ENCODE measurements around the gene TOX2. TPM values are rescaled to one million over a fixed set of nuclear protein-coding genes. Genes with fewer than 3 reads are reported as not detected.

Gene TOX2
- polyA plus RNA-seq, 1 donor = 4.1 TPM

DNA sequence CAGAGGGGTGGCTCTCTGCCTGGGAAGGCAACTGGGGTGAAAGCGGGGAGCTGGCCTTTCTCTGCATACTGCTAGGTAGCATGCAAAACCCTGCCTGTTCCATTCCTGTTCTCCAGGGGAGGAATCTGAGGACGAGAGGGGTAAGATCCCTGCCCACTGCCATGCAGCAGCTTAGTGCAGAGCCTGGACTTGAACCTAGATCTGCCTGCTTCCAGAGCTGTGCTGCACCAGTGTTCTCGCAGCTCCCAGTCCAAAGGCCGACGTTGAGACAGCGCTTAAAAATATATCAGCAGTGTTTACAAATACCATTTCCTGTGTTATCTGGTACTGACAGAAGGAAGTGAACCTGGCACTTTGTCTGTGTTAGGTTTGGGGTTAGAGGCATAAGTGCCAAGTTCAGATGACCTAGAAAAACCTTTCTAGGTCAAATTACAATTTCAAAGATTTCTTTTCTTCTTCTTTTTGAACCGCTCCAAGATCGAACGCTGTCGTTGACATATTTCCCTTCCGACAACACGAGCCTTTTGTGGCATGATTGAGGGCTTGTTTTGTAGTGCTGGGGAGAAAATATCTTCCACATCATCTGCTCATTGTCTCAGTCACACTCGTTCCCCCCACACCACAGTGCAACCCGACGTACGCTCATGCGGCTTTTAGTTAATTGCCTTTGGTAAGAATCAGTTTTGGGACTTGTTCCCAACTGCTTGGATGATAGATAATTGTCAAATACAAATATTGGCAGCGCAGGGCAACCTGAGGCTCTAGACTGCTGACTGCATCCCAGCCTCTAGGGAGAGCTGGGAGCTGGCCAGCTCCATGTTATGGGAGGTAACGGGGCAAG, 44.6 kb downstream of the TOX2 start:
- DNase-seq = no peak

DNA sequence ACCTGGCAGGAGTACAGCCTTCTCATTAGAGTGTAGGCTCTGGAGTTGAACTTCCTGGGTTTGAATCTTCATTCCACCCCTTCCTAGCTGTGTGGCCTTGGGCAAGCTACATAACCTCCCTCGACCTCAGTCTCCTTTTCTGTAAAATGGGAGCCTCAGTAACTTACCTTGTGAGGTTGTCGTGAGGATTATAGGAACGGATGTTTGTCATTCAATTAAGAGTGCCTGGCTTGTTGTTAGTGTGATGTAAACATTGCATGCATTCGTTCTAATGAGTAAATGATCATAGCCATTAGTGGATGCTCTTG, 45.2 kb downstream of the TOX2 start:
- DNase-seq = no peak

DNA sequence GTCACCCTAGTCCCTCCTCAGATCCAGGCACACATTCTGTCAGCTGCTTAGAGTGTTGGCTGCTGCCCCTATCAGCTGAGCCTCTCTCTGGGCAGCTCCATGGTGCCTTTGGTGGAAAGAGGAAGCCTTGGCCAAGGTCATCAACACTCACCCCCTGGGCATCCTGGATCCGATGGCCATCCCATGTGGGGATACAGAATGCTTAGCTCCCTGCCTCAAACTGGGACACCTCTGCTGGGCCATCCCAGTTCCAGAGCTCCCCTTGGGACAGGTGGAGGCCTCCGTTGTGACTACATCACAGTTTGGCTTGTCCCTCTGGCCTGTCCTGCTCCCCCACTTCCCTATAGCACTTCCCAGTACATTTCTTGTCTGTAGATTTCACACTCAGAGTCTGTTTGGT, 45.6 kb downstream of the TOX2 start:
- DNase-seq = no peak

DNA sequence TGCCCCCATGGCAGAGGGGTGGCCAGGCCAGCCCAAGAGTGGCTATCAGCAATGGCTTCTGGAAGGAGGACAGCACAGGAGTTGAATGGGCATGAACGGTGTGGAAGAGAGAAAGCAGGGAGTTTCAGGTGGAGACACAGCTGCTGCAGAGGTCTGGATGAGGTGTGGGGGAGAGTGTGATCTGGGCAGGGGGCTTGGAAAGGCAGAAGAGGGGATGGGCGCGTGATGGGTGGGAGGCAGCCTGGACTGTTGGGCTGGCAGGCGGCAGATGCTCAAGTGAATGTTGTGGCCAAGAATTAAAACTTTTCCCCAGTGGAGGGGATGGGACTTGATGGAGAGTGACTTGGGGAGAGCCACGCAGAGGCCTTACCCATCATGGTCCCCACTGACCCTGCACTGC, 46.5 kb downstream of the TOX2 start:
- no peak for DNase-seq

DNA sequence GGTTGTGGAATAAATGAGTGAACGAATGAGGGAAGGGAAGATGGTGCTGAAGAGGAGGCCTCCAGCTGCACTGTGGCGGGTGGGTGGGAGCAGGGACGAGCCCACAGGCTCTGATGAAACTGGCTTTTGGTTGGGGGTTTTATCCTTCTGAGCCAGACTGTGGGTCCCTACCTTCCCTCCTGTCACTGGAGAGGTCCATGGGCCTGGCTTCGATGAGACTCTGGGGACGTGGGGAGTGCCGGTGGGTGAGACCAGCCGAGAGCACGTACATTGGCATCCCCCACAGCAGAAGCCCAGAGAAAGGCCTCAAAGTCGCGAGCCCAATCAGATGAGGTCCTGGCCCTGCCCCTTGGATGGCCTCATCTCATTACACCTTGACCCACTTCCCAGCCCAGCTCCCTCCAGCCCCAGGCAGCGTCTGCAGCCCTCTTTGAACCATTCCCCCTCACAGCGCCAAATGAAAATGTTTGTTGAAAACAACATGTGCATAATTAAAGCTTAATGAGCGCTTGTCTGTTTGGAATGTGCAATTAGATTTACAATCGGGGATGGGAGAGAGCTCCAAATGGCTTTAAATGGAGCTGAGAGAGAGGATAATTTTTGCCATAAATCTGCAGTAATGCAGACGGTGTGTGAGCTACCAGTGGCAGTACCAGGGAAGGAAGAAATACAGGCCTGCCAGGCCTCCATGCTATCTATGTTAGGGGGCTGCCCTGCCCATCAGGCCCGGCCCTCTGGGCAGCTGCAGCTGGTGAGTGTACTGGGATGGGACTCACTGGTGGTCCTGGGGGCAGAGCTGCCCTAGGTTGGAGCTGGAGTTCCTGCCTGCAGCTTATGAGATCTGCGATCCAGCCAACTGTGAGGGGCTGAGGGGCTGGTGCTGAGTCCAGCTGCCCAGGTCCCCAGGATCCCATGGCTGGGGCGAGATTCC, 47.2 kb downstream of the TOX2 start:
- no peak for DNase-seq

DNA sequence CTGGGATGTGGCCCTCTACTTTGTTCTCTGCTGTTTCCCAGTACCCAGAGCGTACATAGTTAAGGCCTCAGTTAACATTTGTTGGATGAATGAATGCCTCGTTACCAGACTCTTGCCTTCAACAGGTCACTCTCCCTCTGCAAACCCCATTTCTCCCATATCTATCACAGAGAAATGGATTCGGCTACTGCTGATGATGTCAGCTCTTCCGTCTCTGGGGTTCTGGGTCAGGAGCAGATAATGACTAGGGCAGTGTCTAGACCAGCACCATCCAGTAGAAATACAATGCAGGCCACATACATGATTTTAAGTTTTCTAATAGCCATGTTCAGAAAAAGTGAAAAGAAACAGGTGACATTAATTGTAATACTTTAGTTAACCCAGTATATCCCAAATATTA, 47.9 kb downstream of the TOX2 start:
- DNase-seq = no peak

DNA sequence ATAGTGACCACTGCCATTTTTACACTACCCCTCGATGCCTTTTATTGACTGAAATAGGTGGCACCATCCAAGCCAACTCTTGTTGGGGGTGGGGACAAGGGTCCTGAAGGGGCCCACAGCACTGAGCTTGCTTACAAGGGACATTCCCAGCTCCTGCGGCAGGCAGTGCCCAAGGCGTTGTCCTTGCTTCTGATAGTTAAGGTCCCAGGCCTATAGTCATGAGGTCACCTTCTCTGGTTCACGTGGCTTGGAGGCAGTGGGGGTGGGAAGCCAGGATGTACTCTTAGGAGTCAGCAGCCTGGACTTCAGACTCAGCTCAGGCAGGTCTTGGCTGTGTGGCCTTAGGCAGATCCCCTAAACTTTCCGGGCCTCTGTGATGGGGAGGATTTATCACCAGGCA, 48.6 kb downstream of the TOX2 start:
- no peak for DNase-seq

DNA sequence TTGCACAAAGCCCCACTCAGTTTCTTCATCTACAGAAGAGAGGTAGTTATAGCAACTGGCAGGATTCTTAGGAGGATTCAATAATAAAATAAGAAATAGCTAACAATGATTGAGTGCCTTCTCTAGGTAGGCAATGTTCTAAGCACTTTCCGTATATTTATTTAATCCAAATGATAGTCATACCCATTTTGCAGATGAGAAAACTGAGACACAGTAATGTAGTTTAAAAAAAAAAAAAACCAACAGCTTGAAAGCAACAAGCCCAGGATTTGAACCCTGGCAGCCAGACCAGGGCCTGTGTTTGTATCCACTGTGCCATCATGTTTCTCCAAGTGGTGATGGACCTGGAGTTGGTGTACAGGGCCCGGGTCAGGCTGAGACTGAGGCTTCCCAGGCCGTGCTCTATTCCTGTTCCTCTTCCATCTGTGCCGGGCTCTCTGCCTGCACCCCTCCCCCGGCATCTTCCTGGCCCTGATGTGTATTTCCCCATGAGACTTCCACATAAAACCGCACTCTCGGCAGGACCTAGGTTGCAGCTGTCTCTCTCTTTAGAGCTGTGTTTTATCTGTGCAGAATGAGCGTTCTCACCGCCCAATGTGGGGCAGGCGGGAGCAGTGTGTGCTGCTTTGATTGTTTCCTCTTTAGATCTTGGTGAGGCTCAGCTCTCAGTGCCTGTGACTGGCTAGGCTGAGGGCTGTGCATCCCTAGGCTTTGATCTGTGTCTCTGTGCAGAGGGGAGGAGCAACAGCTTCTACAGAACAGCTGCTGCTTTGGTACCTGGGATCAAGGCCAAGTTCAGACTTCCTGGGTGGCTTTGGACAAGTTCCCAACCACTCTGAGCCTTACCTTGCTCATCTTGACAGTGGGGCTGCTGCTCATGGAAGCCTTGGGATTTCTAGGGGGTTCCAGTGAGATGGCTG, 49.5 kb downstream of the TOX2 start:
- peak; percentile 68 for DNase-seq

DNA sequence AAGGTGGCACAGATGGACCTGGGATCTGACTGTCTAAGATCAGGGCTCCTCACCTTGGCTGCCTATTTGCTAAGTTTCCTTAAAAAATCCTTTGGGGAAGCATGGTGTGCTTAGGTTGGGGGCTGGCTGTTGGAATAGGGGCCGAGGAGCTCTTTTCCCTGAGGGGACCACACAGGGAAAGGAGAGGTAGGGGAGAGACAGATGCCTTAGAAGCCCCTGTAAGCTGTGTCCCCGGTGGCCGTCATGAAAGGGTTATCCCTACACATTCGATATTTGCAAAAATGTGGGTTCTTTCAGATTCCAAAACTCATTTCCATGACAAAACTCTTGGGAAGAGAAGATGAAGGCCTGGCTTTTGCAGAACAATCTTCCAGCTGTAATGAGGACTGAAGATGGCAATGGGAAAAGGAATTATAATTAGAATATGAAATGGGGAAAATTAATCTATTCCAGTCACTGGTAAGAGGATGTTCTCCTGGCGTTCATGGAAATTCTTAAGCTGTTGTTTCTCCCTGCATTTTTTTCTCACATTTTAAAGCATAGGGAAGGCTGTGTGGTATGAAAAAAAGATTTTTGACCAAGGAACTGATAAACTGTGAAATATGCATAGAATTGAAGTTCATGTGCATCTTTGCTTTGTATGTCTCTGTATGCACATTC, 53.8 kb downstream of the TOX2 start:
- no peak for DNase-seq

DNA sequence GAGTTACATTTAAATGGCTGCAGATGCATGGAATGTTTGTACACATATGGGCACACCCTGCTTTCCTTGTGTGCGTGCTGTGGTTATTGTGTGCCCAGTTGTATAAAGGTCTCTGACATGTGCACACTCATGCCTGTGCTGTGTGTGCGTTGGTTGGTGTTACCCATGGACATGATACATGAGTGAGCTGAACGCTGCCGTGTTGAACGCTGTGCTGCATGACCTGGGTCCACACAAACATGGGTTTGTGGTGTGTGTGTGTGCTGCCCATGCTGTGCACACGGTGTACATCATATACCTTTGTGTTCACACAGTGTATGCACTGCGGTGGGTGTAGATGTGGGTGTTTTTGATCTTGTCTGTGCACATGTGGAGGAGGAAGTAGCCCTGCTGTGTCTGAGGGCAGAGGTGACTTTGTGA, 54.4 kb downstream of the TOX2 start:
- DNase-seq = no peak

DNA sequence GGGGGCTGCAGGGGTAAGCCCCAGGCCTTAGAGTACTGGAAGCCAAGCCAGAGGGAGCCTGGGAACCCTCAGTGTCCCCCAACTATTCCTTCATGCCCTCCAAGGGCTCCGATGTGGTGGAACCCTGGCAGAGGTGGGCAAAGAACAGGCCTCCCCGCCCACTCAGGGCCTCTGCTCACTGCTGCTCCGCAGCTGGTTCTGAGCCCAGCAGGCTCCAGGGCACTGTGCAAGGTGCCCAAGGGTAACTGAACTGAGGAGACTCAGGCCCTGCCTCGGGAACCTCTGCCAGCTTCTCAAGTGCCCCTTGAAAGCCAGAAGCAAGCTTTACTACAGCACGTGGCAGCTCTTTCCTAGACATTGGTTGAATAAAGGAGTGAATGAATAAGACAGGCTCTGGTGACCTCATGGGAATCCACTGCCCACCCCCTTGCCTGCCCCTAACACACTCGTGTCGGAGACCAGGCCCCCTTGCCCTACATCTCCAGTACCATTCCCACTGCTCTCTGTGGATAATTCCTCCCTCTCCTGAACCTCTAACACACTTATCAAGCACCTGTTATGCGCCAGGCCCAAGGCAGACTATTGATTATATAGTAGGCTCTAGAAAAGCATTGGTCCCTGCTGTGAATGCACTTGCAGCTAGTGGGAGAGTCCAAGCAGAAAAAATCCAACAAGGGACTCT, 55.0 kb downstream of the TOX2 start:
- DNase-seq = no peak

DNA sequence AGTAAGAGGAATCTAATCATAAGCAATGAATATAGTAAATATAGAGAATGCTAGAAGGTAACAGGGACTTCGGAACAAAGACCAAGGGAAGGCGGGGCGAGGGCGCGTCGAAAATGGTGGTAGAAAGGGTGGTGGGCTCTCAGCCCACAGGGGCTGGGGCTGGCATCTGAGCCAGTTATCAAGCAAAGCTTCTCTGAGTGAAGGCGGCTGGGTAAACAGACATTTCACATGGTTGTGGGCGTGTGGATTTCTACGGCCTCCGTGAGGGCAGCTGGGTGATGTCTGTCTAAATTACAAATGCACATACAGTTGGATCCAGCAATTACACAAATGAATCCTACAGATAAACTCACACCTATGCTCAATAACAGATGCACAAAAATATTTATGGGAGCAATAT, 56.6 kb downstream of the TOX2 start:
- no peak for DNase-seq

DNA sequence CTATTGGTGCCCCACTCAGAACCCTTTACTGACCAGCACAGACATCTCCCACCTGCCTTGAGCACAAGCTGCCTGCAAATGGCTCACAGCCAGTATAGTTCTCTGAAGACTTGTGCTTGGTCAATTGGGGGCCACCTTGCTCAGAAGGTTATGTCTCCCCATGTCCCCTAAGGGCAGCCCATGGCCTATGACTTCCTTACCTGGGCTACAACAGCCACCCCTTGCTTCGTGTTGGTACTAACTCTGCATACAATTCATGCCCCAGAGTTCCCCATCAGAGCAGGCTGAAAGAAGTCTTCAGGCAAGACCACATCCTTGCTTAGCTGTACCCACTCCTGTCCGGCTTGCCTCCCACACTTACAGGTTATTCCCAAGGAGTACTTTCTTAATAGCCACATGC, 57.4 kb downstream of the TOX2 start:
- DNase-seq = no peak

DNA sequence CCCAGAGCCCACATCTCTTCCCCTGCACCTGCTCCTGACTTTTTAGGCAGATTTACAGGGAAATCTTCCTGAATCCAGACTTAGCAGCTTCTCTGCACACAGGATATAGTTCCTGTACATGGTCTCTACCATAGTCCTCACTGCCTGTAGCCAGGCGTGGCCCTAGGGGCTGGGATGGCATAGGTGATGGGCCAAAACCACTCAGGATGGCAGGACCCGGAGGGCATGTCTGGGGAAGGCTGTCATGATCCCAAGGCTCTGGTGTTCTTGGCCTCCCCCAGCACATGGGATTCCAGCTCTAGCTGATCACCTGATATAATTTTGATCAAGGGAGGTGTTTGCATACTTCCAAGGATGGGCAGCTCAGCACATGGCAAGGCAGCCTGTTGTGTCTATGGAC, 58.0 kb downstream of the TOX2 start:
- no peak for DNase-seq

DNA sequence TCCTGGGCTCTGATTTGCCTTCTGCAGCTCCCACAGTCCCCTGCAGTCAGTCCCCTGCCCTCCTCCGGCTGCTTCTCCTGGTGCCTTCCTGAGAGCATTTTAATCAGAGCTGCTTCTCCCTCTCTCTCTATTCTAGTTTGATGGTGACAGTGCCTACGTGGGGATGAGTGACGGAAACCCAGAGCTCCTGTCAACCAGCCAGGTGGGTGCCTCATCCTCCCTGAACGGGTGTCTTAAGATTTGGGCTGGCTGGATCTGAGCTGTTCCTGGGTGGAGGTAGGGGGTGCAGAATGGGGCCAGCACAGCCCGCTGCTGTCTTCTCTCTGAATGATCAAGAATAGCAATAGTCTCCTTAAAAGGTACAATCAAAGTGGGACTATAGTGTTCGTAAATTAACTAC, 58.6 kb downstream of the TOX2 start:
- no peak for DNase-seq

DNA sequence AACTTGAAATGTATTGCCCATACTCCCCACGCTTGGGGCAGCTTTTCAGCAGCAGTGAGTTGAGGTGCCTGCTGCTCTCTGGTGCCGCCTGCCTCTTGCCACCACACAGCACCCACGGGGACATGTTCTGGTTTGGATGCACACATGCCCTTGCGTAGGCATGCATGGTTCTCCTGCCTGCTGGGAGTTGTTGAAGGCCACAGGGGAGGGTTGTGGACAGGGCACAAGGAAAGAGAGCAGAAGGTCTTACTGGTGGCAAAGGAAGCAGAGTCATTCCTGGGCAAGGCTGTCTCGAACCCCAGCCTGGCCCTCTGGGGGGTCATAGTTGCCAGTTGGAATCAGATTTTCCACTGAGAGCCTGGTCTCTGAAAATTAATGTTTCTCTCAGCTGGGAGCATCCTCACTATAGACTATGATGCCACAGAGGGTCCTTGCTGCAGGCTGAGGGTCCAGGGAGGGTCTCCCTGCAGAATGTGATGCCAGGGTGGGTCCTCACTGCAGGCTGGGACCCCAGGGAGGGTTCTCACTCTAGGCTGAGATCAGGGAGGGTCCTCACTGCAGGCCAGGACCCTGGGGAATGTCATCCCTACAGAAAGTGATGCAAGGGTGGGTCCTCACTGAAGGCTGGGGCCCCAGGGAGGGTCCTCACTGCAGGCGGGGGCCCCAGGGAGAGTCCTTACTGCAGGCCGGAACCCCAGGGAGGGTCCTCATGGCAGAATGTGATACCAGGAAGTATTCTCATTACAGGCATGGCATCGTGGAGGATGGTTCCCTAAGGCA, 59.2 kb downstream of the TOX2 start:
- no peak for DNase-seq

DNA sequence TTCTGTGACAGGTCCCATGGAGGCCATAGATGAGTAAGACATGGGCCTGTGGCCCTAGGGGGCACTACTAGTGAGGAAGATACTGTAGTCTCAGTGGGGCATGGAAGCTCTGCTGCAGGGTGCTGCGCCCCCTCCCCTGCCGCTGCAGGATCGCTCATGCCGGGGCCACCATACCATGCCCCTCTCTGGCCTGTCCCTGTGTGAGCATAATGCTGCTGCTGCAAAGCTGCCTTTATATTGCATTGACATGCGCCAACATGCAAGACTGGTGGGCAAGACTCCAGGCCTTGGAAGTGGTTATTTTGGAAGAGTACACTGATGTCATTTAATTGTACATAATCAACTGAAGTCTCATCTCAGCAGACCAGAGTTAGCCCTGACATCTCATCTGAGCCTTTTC, 60.0 kb downstream of the TOX2 start:
- DNase-seq = no peak

DNA sequence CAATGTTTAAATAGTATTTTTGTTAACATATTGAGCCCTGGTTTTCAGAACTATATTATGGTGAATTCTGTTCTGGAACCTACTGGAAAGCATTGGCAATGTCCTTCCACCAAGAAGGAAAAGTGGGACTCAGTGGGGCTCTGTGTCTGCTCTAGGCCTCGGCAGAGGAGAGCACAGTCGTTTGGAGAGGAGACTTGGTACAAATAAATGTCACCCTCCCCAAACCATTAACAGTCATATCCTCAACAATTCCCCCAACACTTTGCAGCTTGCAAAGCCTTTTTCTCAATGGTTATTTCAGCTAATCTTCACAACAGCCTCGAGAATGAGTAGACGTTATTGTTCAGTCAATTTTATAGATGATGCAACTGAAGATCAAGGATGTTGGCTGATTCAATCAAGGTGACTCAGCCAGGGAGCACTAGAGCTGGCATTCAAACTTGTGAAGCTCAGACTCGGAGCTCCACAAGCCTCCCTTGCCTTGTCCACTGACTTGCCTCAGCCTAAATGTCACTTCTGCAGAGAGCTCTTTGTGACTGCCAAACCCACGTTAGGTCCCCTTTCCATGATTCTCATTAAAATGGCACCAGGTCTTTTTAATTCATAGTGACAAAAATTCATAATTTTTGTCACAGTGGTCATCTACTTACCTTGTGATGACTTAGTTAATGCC, 60.6 kb downstream of the TOX2 start:
- DNase-seq = no peak

DNA sequence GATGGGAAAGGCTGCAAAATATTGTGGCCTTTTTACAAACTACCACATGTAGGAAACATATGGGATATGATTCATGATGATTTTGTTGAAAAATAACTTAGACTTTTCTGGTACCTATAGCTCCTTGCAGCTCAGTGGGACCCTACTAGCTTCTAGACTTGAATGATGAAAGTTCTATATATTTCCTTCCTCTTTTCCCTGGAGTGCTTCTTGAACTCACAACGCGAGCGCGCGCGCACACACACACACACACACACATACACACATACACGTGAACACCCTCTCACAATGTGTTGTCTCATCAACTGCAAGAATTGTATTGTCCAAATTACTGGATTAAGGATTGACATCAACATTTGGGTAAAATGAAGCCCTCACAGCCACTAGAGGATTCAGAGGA, 61.9 kb downstream of the TOX2 start:
- DNase-seq = no peak

DNA sequence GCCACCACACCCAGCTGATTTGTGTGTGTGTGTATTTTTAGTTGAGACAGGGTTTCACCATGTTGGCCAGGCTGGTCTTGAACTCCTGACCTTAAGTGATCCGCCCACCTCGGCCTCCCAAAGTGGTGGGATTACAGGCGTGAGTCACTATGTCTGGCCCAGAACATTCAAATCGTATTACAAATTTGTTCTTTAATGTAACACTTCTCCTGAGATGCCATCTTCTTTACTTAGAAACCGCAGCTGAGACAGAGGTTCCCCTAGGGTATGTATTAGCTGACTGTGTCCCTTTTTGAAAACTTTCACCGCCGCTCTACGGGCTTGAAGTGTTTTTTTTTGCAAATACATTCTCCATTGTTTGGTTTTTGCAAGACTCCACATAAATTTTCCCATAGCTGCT, 62.6 kb downstream of the TOX2 start:
- no peak for DNase-seq
